GM12878 (cell line): ENCODE results near the gene GCK.

Experiments
- ATF2 ChIP-seq: IDR thresholded peaks from 2 replicates; pipeline ENCODE4 v1.6.1; 2012; ENCODE audit warnings: low read length, inconsistent platforms
- CTCF ChIP-seq, 3 experiments: IDR thresholded peaks in 2 of 3; conservative IDR thresholded peaks in 1 of 3; 2 replicates each; pipeline ENCODE4 v1.5.1; 2011; ENCODE audit warnings: low read depth in 3 of 3, low read length in 3 of 3, mild to moderate bottlenecking in 3 of 3, control low read depth in 2 of 3, moderate library complexity in 2 of 3, inconsistent platforms in 1 of 3, mixed read lengths in 1 of 3; ENCODE audit not compliant: control insufficient read depth in 2 of 3, insufficient read depth in 1 of 3; ENCODE audit errors: extremely low read depth in 1 of 3
- EED ChIP-seq: sonication (generic); IDR thresholded peaks from 2 replicates; pipeline ENCODE4 v1.6.1; 2016; ENCODE audit warnings: antibody characterized with exemption, low read depth
- FOXM1 ChIP-seq: IDR thresholded peaks from 2 replicates; pipeline ENCODE4 v1.6.1; 2012; ENCODE audit warnings: low read depth, mild to moderate bottlenecking, inconsistent platforms, low read length, moderate library complexity
- GABPA ChIP-seq: IDR thresholded peaks from 2 replicates; pipeline ENCODE4 v1.6.1; 2014; ENCODE audit warnings: antibody characterized with exemption, low read depth, mild to moderate bottlenecking, inconsistent platforms
- POLR2A ChIP-seq: IDR thresholded peaks from 2 replicates; pipeline ENCODE4 v1.6.1; 2011; ENCODE audit warnings: low read depth, mild to moderate bottlenecking, low read length
- RAD21 ChIP-seq: IDR thresholded peaks from 2 replicates; pipeline ENCODE4 v1.6.1; 2011; ENCODE audit warnings: mild to moderate bottlenecking, low read depth, low read length, moderate library complexity; ENCODE audit not compliant: insufficient read depth
- RAD51 ChIP-seq: fragments of 450-650 bp; IDR thresholded peaks from 2 replicates; pipeline ENCODE4 v1.6.1; 2016; ENCODE audit warnings: moderate library complexity, mild to moderate bottlenecking, inconsistent platforms
- RELA ChIP-seq: fragments of 450-650 bp; IDR thresholded peaks from 2 replicates; pipeline ENCODE4 v1.8.0; 2014; ENCODE audit warnings: borderline replicate concordance; ENCODE audit not compliant: partially characterized antibody
- REST ChIP-seq: IDR thresholded peaks from 2 replicates; pipeline ENCODE4 v1.6.1; 2012; ENCODE audit warnings: mild to moderate bottlenecking, low read depth, low read length
- STAT1 ChIP-seq: fragments of 450-650 bp; conservative IDR thresholded peaks from 2 replicates; pipeline ENCODE4 v1.6.1; 2014; ENCODE audit warnings: antibody characterized with exemption, mild to moderate bottlenecking
- SUZ12 ChIP-seq: fragments of 200-600 bp; sonication (generic); IDR thresholded peaks from one replicate; pipeline ENCODE4 v1.6.1; 2018; ENCODE audit warnings: antibody characterized with exemption, mild to moderate bottlenecking; ENCODE audit not compliant: unreplicated experiment
- TCF12 ChIP-seq: IDR thresholded peaks from 2 replicates; pipeline ENCODE4 v1.6.1; 2011; ENCODE audit warnings: low read depth, mild to moderate bottlenecking, low read length
- ZNF217 ChIP-seq: fragments of 450-650 bp; IDR thresholded peaks from 2 replicates; pipeline ENCODE4 v1.6.1; 2017; ENCODE audit warnings: antibody characterized with exemption, mild to moderate bottlenecking

GRCh38 chr7:44184206-44184872 lies 4.9 kb downstream of the GCK start:
- no peak for TF ChIP-seq CTCF (IDR thresholded peaks at IDR 0.05 in 2 of 3, conservative IDR thresholded peaks at IDR 0.05 in 1 of 3; ENCODE audit: control insufficient read depth in 2 of 3, extremely low read depth in 1 of 3, insufficient read depth in 1 of 3, low read depth in 3 of 3, low read length in 3 of 3)
- no peak for TF ChIP-seq RELA
- TF ChIP-seq STAT1: no peak
- no peak for TF ChIP-seq FOXM1
- TF ChIP-seq REST: no peak
- TF ChIP-seq ZNF217: no peak
- TF ChIP-seq SUZ12: no peak
- no peak for TF ChIP-seq RAD51
- TF ChIP-seq TCF12: no peak
- no peak for TF ChIP-seq ATF2
- TF ChIP-seq EED: no peak
- TF ChIP-seq RAD21: no peak
- no peak for TF ChIP-seq POLR2A
- TF ChIP-seq GABPA: no peak
